HT1080 (cell line): Measurements from ENCODE around the gene CCDC122. TPM values are rescaled to one million over a fixed set of nuclear protein-coding genes. Genes with fewer than 3 reads are reported as not detected.
A peak's percentile ranks its signal among the peaks of the same experiment; 100 is the strongest.

Experiments
- DNase-seq: peaks from one replicate; pipeline ENCODE4 v3.0.0-alpha.2; 2015; ENCODE audit warnings: low read depth
- small RNA-seq: library from RNA; depleted of rRNA; stranded (forward); fragments of <200 nt; gene quantifications from one replicate; pipeline ENCODE3, GENCODE V24; 2014
- total RNA-seq: library from RNA; depleted of rRNA; stranded (reverse); fragments of >200 nt; shearing (Covaris generic); gene quantifications from 2 replicates; pipeline ENCODE4 v1.2.3, GENCODE V29; 2014; rRNA removed

CCDC122 gene
- total RNA-seq, 1 experiment from 2014 or later, result 4.1 TPM

DNA sequence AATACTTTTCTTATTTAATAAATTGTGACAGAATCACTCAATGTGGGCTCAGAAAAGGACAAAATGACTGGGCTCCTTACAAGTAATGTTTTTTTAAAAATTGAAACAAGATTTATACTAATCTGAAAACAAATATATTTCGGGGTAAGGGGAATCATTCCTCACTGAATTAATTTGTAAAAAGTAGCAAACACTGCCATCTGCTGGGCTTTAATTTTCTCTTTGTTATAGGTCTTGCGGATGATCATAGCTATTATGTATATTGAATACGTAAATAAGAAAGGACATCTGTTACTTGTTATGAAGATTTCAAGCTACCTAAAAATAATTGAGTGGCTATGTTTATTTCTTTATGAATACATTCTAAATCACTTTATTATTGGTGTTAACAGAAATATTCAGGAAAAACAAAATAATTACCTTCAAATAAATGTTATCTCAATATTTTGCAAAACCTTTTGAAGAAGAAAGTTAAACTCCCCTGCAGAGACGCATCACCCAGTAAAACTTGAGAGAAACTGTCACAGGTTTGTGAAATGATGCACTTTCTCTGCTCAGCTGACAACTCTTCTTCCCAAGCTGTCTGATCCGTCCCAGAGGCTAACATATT lies 75.0 kb downstream of the CCDC122 start:
- DNase-seq, result peak; percentile 76

DNA sequence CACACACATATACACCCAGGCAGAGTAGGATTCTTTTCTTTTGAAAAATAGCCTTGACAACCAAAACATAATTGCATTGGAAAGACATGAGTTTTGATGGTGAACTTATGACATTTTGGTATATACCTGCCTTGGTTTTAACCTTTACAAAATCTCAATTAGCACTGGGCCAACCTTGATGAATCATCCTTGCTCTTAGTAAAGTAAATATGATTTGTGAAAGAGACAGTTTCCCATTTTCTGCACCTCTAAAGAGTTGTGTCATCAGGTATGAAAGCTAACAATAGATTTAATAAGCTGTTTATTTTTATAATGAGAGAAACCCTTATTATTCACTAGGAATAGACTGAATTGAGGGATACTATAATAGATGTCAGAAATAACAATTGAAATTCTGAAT lies 77.0 kb downstream of the CCDC122 start:
- DNase-seq, result no peak

DNA sequence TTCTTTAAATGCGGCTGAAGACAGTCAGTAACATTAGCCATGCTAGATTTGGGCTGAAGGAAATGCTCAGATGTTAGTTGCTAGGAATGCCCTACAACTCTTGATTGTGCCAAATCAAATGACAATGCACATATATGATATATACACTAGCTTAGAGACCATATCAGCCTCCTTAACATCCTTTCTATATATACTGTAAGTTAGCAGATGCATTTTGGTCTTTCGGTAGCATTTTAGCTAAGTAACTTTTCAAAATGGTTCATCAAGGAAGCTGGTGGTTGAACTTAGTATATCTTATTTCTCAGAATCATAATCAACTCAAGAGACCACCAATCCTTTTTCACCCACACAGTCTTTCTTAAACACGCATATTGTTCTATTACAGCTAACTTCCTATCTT lies 78.7 kb downstream of the CCDC122 start:
- no peak for DNase-seq

DNA sequence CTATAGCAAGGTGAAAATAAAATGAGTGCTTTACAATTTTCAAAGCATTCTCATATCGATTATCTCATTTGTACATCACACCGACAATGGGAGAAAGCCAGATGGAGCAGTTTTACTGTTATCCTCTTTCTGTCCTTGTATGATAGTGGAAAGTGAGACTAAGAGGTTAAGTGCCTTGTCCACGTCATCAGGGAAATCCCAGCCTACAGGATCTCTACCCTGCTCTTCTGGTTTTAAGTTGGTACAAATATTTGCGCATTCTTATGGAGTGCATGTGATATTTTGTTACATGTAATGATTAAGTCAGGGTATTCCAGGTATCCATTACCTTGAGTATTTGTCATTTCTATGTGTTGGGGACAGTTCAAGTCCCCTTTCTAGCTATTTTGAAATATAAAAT lies 80.3 kb downstream of the CCDC122 start:
- DNase-seq, result no peak

DNA sequence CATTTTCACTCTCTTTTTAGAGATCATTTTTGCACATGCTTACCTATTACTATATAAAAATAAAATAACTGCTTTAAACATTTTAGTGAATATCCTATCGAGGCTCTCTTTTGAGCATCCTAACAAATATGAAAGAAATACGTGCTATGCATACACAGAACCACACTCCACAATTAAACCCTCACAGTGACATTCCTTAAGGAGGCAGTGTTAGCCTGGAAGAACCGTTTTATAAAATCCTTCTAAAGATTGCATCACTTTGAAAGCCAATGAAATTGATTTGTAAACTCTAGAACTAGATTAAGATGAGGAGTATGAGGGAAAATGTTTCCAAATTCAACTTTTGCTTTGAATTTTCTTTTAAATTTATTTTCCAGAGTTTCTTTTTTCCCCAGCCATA lies 81.7 kb downstream of the CCDC122 start:
- no peak for DNase-seq

DNA sequence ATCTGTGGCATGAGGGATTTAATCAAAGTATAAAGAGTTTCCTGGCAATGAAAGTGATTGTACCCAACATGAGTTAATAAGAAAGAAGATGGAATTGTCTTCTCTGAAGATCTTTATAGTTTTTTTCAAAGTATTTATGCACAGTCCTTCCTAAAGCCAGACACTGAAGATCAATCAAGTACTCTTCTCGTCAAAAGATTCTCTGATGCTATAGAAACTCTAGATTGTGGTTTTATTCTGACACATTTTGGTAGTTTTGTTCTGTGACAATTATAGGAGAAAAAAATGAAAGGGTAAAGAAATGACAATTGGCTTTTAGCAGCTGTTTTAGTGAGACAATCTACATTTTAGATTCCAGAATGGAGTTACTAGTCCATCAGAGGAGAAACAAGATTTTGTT lies 82.4 kb downstream of the CCDC122 start:
- no peak for DNase-seq

DNA sequence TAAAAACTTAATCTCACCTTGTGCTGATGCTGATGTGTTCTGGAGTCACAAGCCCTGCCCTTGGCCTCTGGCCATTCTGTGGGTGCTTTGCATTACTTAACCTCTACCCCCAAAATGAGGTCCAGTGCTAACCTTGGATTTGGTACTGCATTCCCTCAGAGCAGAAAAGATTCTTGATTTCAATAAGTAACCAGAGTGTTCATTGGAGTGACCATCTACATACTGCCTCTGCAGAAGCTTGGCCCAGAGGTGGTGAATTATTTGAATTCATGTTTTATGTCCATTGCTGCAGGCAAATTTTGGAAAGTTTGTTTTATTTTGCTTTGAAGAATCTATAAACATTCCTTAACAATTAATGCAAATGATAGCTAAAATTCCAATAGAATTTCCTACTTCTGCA lies 85.1 kb downstream of the CCDC122 start:
- DNase-seq, result no peak

DNA sequence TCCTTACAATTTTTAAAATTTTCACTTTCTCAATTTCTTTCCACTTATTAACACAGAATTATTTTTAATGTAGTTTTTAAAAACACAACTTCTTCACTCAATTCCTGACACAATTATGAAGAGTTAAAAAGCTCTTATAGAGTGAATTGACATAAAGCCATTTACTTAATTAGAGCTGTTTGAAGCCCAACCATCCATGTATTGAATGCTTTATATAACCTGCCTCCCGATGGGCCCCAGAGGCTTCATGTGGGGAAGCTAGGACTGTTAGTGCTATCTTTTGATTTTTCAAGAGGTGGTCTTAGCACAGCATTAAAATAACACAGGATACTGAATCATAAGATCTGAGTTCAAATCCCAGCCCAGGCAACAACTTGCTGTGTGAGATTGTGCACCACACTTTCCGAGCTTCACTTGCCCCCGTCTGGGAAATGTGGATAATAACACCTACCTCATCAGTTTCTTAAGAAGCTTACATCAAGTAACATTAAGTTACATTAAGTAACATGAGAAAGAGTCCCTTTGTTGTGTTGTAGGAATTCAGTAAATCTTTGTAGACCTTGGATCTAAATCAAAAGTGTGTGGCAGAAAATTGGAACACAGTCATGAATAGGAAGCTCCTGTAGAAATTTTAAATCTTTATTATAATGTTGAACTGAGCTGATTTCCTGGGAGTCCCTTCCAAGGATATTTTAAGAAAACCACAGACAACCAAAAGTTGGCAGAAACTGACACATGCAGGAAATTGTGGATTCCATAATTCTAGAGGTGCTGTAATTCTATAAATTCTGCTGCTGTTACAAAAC lies 87.3 kb downstream of the CCDC122 start:
- peak; percentile 41 for DNase-seq

DNA sequence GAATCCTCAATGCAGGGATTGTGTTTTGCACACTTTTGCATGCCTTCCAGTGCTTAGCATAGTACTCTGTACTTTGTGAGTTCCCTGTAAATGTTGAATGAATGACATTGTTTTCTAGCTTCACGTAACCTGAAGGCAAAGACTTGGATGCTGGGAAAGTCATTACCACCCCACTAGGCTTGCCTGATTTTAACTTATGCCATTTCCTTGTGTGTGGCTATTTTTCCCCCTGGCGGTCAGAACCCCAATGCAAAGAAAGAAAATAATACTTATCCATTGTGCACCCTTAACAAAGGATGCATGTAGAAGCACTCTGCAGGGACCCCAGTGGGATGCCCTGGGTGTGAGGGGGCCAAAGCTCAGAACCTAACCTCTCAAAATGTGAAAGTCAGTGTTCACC lies 91.5 kb downstream of the CCDC122 start:
- DNase-seq, result peak; percentile 74

DNA sequence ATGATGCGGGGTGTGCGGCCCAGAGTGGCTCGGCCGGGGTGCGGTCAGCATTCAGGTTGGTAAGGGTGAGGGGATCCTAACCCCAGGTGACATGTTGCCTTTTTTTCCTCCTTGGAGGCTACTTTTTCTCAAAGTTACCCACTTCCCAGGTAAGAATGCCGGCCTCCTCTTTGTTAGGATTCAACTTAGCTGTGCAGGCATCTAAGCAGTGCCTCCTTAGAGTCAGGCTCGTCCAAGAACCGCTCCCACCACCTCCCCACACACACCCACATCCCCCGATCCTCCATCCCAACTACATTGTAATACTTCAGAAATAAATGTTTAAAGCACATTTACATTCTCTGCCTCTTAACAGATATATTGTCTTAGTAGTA lies 92.0 kb downstream of the CCDC122 start:
- DNase-seq, result peak; percentile 13

DNA sequence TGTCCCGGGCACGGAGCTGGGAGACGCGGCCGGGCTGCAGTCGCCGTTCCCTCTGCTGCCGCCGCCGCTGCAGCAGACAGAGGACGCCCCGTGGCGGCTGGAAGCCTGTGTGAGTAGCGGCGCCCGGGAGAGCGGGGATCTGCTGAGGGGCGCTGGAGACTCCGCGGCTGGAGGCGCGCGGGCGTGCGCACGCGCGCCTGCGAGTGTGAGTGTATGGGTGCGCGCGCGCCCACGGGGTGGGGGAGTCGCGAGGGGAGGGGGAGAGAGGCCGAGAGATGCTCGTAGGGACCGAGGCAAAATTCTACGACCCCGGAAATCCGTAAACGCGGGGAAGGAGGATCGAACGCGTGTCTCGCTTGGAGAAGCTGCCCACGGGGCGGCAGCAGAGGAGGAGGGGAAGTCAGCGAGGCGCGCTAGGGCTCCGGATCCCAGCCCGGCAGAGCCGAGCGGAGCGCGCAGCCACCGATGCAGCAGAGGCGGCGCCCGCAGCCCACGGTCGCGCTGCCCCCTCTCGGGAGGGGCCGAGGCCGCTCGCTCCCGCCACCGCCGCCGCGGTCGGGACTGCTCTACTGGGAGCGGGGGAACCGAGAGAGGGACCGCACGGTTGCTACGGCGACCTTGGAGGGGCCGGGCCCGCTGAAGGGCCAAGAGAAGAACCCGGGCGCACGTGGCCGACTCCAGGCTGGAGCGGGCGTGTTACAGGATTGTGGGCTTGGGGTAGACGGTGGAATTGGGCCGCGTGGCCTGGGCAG lies 92.6 kb downstream of the CCDC122 start, which contains the start of gene ENOX1:
Gene ENOX1 (minus strand): TSS at position 207 of the 752 bp plus-strand sequence.
- DNase-seq, result peak; percentile 77

DNA sequence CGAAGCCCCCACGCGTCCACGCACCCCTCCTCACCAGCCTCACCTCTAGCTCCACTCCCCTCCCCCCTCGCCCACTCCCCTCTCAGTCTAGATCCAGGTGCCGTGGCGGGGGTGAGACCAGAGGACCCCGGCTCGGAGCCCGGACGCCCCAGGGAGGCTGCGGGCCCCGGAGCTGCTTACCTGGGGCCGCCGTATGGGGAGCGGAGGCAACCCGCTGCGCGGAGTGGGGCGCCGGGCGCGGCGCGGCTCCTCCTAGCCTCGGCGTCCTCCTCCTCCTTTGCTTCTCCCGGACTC lies 93.1 kb downstream of the CCDC122 start:
- no peak for DNase-seq

Small RNAs within 50 kb of the gene (small RNA-seq; reads per million reads assigned to genes)
- not detected for gene AL162713.1

Other genes with a start within 250 kb of the CCDC122 start
- gene ENOX1, start 92.8 kb downstream of the CCDC122 start, total RNA-seq, result 2.8 and 3.2 TPM in 2 replicates
- gene LACC1, start 164 bp upstream of the CCDC122 start, total RNA-seq, result 2.6 and 4.1 TPM in 2 replicates